ENCODE data around the gene ZC3H4. TPM values are rescaled to one million over a fixed set of nuclear protein-coding genes. Genes with fewer than 3 reads are reported as not detected.

The ZC3H4 gene
- total RNA-seq, 1 donor from 2014 or later, result 23.9 TPM

DNA sequence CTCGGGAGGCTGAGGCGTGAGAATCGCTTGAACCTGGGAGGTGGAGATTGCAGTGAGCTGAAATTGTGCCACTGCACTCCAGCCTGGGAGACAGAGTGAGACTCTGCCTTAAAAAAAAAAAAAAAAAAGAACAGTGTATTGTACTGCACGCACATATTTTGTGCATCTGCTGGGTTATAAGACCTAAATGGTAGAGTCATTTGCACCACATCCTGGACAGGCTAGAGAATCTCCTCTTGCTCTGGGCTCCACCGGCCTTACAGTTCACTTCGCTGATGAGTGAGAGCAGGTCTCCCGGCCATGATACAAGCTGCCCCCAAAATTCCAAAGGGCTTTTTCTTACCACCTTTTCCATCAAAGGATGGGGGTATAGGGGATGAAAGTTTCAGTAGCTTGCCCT lies 9.8 kb upstream of the ZC3H4 start:
- no peak overlapping the region for H3K4me3 ChIP-seq (ENCODE audit: low read depth, low read length)
- no peaks in the 10 kb centered on the region for H3K27me3 ChIP-seq (ENCODE audit: control insufficient read depth, insufficient read depth, low read length)
- no peak for DNase-seq (ENCODE audit: low read depth)
- no peaks in the 10 kb centered on the region for H3K36me3 ChIP-seq (ENCODE audit: control insufficient read depth, insufficient read depth, low read length)
- TF ChIP-seq, protein P1, sequence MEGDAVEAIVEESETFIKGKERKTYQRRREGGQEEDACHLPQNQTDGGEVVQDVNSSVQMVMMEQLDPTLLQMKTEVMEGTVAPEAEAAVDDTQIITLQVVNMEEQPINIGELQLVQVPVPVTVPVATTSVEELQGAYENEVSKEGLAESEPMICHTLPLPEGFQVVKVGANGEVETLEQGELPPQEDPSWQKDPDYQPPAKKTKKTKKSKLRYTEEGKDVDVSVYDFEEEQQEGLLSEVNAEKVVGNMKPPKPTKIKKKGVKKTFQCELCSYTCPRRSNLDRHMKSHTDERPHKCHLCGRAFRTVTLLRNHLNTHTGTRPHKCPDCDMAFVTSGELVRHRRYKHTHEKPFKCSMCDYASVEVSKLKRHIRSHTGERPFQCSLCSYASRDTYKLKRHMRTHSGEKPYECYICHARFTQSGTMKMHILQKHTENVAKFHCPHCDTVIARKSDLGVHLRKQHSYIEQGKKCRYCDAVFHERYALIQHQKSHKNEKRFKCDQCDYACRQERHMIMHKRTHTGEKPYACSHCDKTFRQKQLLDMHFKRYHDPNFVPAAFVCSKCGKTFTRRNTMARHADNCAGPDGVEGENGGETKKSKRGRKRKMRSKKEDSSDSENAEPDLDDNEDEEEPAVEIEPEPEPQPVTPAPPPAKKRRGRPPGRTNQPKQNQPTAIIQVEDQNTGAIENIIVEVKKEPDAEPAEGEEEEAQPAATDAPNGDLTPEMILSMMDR (IDR thresholded peaks at IDR 0.05; ENCODE audit: insufficient read depth, low read length, poor library complexity, severe bottlenecking), result no peak

DNA sequence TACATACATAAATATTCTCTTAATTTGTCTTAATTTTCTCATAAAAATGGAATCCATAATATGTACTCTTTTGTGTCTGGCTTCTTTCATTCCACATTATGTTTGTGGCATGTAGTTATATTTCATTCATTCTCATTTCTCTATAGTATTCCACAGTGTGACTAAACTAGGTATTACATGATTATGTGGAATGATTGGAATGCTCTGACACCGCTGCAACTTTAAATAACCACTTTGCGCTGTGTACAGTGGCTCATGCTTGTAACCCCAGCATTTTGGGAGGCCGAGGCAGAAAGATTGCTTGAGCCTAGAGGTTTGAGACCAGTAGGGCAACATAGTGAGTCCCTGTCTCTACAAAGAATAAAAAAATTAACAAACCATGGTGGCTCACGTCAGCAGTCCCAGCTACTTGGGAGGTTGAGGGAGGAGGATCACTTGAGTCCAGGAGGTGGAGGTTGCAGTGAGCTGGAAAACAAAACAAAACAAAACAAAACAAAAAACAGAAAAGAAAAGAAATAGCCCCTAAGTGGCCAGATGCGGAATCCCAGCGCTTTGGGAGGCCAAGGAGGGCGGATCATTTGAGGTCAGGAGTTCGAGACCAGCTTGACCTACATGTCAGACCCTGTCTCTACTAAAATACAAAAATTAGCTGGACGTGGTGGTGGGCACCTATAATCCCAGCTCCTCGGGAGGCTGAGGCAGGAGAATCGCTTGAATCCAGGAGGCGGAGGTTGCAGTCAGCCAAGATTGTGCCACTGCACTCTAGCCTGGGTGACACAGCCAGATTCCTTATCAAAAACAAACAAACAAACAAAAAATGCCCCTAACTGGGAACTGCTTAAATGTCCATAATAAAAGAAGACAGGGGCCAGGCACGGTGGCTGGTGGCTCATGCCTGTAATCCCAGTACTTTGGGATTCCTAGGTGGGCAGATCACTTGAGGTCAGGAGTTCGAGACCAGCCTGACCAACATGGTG lies 9.1 kb upstream of the ZC3H4 start:
- TF ChIP-seq, protein P1 (IDR thresholded peaks at IDR 0.05; ENCODE audit: insufficient read depth, low read length, poor library complexity, severe bottlenecking), result no peak
- Histone ChIP-seq H3K4me3 (ENCODE audit: low read depth, low read length) (no peak overlapping the region), H3K36me3 (ENCODE audit: control insufficient read depth, insufficient read depth, low read length) (no peaks in the 10 kb centered on the region), H3K27me3 (ENCODE audit: control insufficient read depth, insufficient read depth, low read length) (no peaks in the 10 kb centered on the region)
- no peak for DNase-seq (ENCODE audit: low read depth)

DNA sequence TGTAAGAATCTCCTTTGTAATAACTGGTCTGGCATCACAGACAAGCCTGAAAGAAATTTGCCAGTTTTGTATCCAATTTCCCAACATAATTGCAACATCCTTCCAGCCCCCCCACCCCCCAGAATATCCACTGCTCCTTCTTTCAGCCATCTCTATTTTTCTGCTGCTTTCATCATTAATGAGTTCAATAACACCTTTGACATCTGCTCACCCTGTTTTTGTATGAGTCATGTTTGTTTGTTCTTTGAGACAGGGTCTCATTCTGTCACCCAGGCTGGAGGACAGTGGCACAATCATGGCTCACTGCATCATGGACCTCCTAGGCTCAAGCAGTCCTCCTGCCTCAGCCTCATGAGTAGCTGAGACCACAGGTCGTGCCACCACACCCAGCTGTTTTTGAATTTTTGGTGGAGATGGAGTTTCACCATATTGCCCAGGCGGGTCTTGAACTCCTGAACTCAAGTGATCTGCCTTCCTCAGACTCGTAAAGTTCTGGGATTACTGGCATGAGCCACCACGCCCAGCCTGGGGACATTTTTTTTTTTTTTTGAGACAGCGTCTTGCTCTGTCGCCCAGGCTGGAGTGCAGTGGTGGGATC lies 7.0 kb upstream of the ZC3H4 start:
- no peak for DNase-seq (ENCODE audit: low read depth)
- TF ChIP-seq, protein P1 (IDR thresholded peaks at IDR 0.05; ENCODE audit: insufficient read depth, low read length, poor library complexity, severe bottlenecking), result no peak
- no peaks in the 10 kb centered on the region for H3K36me3 ChIP-seq (ENCODE audit: control insufficient read depth, insufficient read depth, low read length)
- H3K4me3 ChIP-seq (ENCODE audit: low read depth, low read length), result no peak overlapping the region
- H3K27me3 ChIP-seq (ENCODE audit: control insufficient read depth, insufficient read depth, low read length), result no peaks in the 10 kb centered on the region

DNA sequence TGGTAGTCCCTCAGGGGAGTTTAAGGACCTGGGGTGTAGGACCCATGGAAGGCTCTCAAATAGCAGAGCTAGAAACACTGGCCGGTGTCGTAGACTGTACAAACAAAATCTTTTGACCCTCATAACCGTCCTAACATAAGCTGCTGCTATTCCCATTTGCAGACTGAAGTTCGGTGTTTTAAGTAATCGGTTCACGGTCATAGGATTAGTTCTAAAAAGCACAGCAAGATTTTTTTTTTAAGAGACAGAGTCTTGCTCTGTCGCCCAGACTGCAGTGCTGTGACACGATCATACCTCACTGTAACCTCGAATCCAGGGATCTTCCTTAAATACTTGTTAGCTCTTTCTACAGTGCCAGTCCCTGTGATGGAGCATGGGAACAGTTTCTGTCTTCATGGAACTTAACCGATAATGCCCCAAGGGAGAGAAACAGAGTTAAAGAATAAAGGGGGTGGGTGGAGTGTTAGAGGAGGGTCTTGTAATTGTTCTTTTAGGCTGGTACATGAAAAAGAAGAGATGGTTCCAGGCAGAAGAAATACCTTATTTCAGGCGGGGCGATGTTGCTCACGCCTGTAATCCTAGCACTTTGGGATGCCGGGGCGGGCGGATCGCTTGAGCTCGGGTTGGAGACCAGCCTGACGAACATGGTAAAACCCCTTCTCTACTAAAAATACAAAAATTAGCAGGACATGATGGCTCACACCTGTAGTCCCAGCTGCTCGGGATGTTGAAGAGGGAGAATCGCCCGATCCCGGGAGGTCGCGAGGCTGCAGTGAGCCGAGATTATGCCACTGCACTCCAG lies 475 bp upstream of the ZC3H4 start:
- Histone ChIP-seq H3K36me3 (ENCODE audit: control insufficient read depth, insufficient read depth, low read length) (no peaks in the 10 kb centered on the region), H3K27me3 (ENCODE audit: control insufficient read depth, insufficient read depth, low read length) (no peaks in the 10 kb centered on the region), H3K4me3 (ENCODE audit: low read depth, low read length) (peak overlapping the region; percentile 72)
- DNase-seq (ENCODE audit: low read depth), result no peak
- TF ChIP-seq, protein P1 (IDR thresholded peaks at IDR 0.05; ENCODE audit: insufficient read depth, low read length, poor library complexity, severe bottlenecking), result no peak

DNA sequence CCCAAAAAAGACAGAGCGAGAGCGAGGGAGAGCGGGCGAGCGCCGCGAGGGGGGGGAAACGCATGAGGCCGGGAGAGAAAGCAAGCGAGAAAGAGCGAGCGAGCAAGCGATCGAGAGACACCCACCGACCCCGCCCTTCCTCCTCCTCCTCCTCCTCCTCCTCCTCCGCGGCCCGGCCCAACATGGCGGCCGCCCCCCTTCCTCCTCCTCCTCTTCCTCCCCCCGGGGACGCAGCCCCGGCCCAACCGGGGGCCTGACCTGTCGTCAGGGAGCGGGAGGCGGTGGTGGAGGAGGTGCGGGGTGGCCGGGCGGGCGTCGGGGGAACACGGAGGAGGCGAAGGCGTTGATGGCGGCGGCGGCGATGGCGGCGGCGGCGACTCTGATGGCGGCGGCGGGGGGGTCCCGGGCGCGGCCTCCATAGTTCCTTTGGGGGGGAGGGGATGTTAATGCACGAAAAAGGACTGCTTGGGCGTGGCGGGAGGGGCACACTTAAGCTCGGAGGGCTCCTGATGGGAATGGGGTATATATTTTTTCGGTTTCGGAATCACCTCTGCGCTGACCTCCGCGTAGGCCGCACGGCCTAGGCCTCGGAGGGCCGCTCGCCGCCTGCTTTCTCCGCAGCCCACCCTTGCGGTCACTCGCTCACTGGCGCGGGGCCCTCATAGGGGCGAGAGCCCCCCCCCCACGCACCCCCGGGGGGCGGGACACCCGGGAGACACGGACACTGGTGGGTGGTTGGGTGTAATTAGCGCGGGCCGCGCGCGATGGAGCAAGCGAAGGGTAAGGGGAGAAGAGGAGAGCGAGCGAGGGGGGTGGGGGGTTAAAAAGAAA lies 1.2 kb downstream of the ZC3H4 start:
- TF ChIP-seq, protein P1 (IDR thresholded peaks at IDR 0.05; ENCODE audit: insufficient read depth, low read length, poor library complexity, severe bottlenecking), result no peak
- Histone ChIP-seq H3K36me3 (ENCODE audit: control insufficient read depth, insufficient read depth, low read length) (no peaks in the 10 kb centered on the region), H3K27me3 (ENCODE audit: control insufficient read depth, insufficient read depth, low read length) (no peaks in the 10 kb centered on the region), H3K4me3 (ENCODE audit: low read depth, low read length) (peak overlapping the region; percentile 92)
- DNase-seq (ENCODE audit: low read depth), result no peak

Data from kidney epithelial cell (primary cell).